HepG2 (cell line): ENCODE data around the gene HSPA5. TPM values are rescaled to one million over a fixed set of nuclear protein-coding genes. Genes with fewer than 3 reads are reported as not detected.

Source experiments
- HOXA7 ChIP-seq: sonication (generic); formaldehyde crosslinking; IDR thresholded peaks from 2 replicates; pipeline ENCODE4 v1.8.1; 2022; ENCODE audit warnings: mild to moderate bottlenecking, missing genetic modification reagents, moderate library complexity
- MYC ChIP-seq: sonication (generic); formaldehyde crosslinking; IDR thresholded peaks from 2 replicates; pipeline ENCODE4 v1.9.0; 2021; ENCODE audit warnings: missing genetic modification reagents, borderline replicate concordance
- SP2 ChIP-seq: sonication (generic); formaldehyde crosslinking; IDR thresholded peaks from 2 replicates; pipeline ENCODE4 v1.5.1; 2020; ENCODE audit warnings: mild to moderate bottlenecking, missing genetic modification reagents
- TCF7 ChIP-seq: sonication (generic); IDR thresholded peaks from 2 replicates; pipeline ENCODE4 v1.6.1; 2016; ENCODE audit warnings: antibody characterized with exemption, low read depth
- TOPORS ChIP-seq: sonication (generic); formaldehyde crosslinking; IDR thresholded peaks from 2 replicates; pipeline ENCODE4 v1.8.0; 2023; ENCODE audit warnings: mild to moderate bottlenecking, missing genetic modification reagents
- ZBTB38 ChIP-seq: sonication (generic); formaldehyde crosslinking; IDR thresholded peaks from 2 replicates; pipeline ENCODE4 v1.5.1; 2020; ENCODE audit warnings: mild to moderate bottlenecking, missing genetic modification reagents
- ZBTB40 ChIP-seq, 2 experiments: fragments of 450-650 bp in 1 of 2; sonication (generic) in 1 of 2; formaldehyde crosslinking in 1 of 2; IDR thresholded peaks; 2 replicates each; pipeline versions ENCODE4 v1.6.1 to v1.8.0; 2016 to 2022; ENCODE audit warnings: antibody characterized with exemption in 1 of 2, mild to moderate bottlenecking in 1 of 2, missing genetic modification reagents in 1 of 2
- ZNF18 ChIP-seq: sonication (generic); formaldehyde crosslinking; IDR thresholded peaks from 2 replicates; pipeline ENCODE4 v1.8.0; 2022; ENCODE audit warnings: mild to moderate bottlenecking, missing genetic modification reagents; ENCODE audit not compliant: insufficient replicate concordance
- ZNF296 ChIP-seq: sonication (generic); formaldehyde crosslinking; conservative IDR thresholded peaks from 2 replicates; pipeline ENCODE4 v1.5.0; 2020; ENCODE audit warnings: mild to moderate bottlenecking, missing genetic modification reagents
- ZNF562 ChIP-seq: sonication (generic); formaldehyde crosslinking; IDR thresholded peaks from 2 replicates; pipeline ENCODE4 v1.8.0; 2022; ENCODE audit warnings: missing genetic modification reagents, borderline replicate concordance
- ZNF83 ChIP-seq: sonication (generic); formaldehyde crosslinking; IDR thresholded peaks from 2 replicates; pipeline ENCODE4 v1.4.0; 2020; ENCODE audit warnings: missing genetic modification reagents, mild to moderate bottlenecking, borderline replicate concordance
- polyA plus RNA-seq, 8 experiments: library from polyadenylated mRNA; depleted of rRNA in 3 of 8; stranded (reverse) in 7 of 8; unstranded in 1 of 8; fragments of >200 nt; fragmentation: Illumina TruSeq in 4 of 8; extraction: Trizol in 4 of 8; gene quantifications; 2 replicates each; pipeline versions ENCODE4 v1.2.1 to v1.2.3, GENCODE V29; 2011 to 2016; ENCODE audit warnings: low read depth in 4 of 8, missing spikeins in 1 of 8, mixed read lengths in 1 of 8; ENCODE audit not compliant: insufficient read depth in 1 of 8
- total RNA-seq, 5 experiments: library from RNA; depleted of rRNA; stranded (reverse); fragments of >200 nt; fragmentation: Illumina TruSeq; extraction: Trizol; gene quantifications; 2 replicates each; pipeline ENCODE4 v1.2.3, GENCODE V29; 2016; ENCODE audit warnings: low read depth in 1 of 5

HSPA5 gene
- total and polyA plus RNA-seq, 2 of the 13 experiments (the other 11 are each of a cell fraction or from before 2014, with no cell fraction given) = 201 to 206 TPM

GRCh38 chr9:125241000-125241862 lies at the start of gene HSPA5 (continued):
- TF ChIP-seq ZBTB40 (IDR thresholded peaks at IDR 0.05) = peak; percentile 54
- TF ChIP-seq ZBTB40 (CRISPR knock-in tag; IDR thresholded peaks at IDR 0.05) = peak; percentile 84
- TF ChIP-seq ZNF296 (CRISPR knock-in tag) = no peak
- no peak for TF ChIP-seq TOPORS
- TF ChIP-seq SP2 (CRISPR knock-in tag) = peak; percentile 96
- peak; percentile 77; the same call in 1 of the 2 replicates for TF ChIP-seq ZBTB38 (CRISPR knock-in tag)
- TF ChIP-seq HOXA7 = no peak
- peak; percentile 77 for TF ChIP-seq MYC
- TF ChIP-seq TCF7 = no peak
- no peak for TF ChIP-seq ZNF562 (CRISPR knock-in tag)
- TF ChIP-seq ZNF83 (CRISPR knock-in tag) = 0 out of 2 replicates have a peak, but pooled peaks have one; percentile 18
- no peak for TF ChIP-seq ZNF18
